Gastroesophageal sphincter (tissue), 3 donors: Measurements from ENCODE around the gene KCNMA1.

ENCODE experiments used
- POLR2A ChIP-seq, 2 donors: fragments of 450-650 bp; IDR thresholded peaks; one replicate each; pipeline ENCODE4 v1.6.1; 2017; ENCODE audit warnings: antibody characterized with exemption in 2 of 2, mild to moderate bottlenecking in 2 of 2, moderate library complexity in 1 of 2
- POLR2AphosphoS5 ChIP-seq: sonication (generic); formaldehyde crosslinking; IDR thresholded peaks from one replicate; pipeline ENCODE4 v1.6.1; 2017; ENCODE audit warnings: antibody characterized with exemption
- TF ChIP-seq, protein P1 (sequence below), 4 experiments: fragments of 200-600 bp in 2 of 4; fragments of 450-650 bp in 2 of 4; sonication (generic) in 1 of 4; IDR thresholded peaks; one replicate each; pipeline ENCODE4 v1.5.1; 2017 to 2019; ENCODE audit warnings: antibody characterized with exemption in 4 of 4, mild to moderate bottlenecking in 2 of 4, moderate library complexity in 2 of 4

DNA sequence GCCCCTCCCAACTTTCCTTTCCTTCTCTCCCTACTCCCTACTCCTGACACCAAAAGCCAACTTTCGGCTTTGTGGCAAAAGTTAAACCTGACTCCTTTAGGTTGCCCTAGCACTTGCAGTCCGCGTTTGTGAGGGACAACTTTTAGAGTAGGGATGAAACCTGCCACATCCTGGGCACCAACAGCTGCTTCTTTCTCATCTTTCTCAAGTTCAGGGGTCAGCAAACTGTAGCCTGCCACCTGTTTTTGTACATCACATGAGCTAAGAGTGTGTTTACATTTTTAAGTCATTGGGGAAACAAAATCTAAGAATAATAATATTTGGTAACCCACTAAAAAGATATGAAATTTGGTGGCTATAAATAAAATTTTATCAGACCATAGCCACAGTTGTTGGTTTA lies 660.6 kb downstream of the KCNMA1 start:
- TF ChIP-seq, protein P1, sequence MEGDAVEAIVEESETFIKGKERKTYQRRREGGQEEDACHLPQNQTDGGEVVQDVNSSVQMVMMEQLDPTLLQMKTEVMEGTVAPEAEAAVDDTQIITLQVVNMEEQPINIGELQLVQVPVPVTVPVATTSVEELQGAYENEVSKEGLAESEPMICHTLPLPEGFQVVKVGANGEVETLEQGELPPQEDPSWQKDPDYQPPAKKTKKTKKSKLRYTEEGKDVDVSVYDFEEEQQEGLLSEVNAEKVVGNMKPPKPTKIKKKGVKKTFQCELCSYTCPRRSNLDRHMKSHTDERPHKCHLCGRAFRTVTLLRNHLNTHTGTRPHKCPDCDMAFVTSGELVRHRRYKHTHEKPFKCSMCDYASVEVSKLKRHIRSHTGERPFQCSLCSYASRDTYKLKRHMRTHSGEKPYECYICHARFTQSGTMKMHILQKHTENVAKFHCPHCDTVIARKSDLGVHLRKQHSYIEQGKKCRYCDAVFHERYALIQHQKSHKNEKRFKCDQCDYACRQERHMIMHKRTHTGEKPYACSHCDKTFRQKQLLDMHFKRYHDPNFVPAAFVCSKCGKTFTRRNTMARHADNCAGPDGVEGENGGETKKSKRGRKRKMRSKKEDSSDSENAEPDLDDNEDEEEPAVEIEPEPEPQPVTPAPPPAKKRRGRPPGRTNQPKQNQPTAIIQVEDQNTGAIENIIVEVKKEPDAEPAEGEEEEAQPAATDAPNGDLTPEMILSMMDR (IDR thresholded peaks at IDR 0.05): no peak
- no peak for TF ChIP-seq POLR2A (IDR thresholded peaks at IDR 0.05)
- TF ChIP-seq POLR2AphosphoS5: no peak
